Stomach (tissue), 9 donors: ENCODE results near the gene THBS3. TPM values are rescaled to one million over a fixed set of nuclear protein-coding genes. Genes with fewer than 3 reads are reported as not detected.

ENCODE experiments used
- DNase-seq, 2 donors: peaks; one replicate each; pipeline versions ENCODE4 v3.0.0 to v3.0.0-alpha.2; 2013 to 2019
- H3K27ac ChIP-seq, 5 donors: fragments of 200-600 bp in 4 of 5; sonication (generic) in 4 of 5; one replicate each; pipeline ENCODE4 v1.5.1; 2013 to 2019; ENCODE audit warnings: mild to moderate bottlenecking in 1 of 5, moderate library complexity in 1 of 5
- H3K27me3 ChIP-seq, 3 donors: fragments of 200-600 bp; sonication (generic); one replicate each; pipeline ENCODE4 v1.5.1; 2017 to 2019; ENCODE audit warnings: mixed run types in 1 of 3
- H3K36me3 ChIP-seq, 4 donors: fragments of 200-600 bp; sonication (generic); 1 replicate in 3 of 4; 2 replicates in 1 of 4; pipeline ENCODE4 v1.5.1; 2016 to 2019
- H3K4me1 ChIP-seq, 4 donors: fragments of 200-600 bp; sonication (generic); one replicate each; pipeline ENCODE4 v1.5.1; 2016 to 2019
- H3K4me3 ChIP-seq, 4 donors: fragments of 200-600 bp; sonication (generic) in 3 of 4; one replicate each; pipeline ENCODE4 v1.5.1; 2016 to 2019; ENCODE audit warnings: mild to moderate bottlenecking in 1 of 4
- H3K9me3 ChIP-seq, 4 donors: fragments of 200-600 bp; sonication (generic); one replicate each; pipeline ENCODE4 v1.5.1; 2016 to 2019
- EP300 ChIP-seq: sonication (generic); formaldehyde crosslinking; IDR thresholded peaks from one replicate; pipeline ENCODE4 v1.6.1; 2017; ENCODE audit warnings: antibody characterized with exemption
- POLR2A ChIP-seq, 4 donors: fragments of 450-650 bp; IDR thresholded peaks; one replicate each; pipeline ENCODE4 v1.6.1; 2016; ENCODE audit warnings: antibody characterized with exemption in 4 of 4, control low read depth in 2 of 4, mild to moderate bottlenecking in 1 of 4, moderate library complexity in 1 of 4
- POLR2AphosphoS5 ChIP-seq, 3 donors: sonication (generic); formaldehyde crosslinking; IDR thresholded peaks; one replicate each; pipeline ENCODE4 v1.6.1; 2016; ENCODE audit warnings: antibody characterized with exemption in 3 of 3
- WGBS, 5 donors: extraction: QIAGEN DNeasy Blood & Tissue Kit in 3 of 5; methylation state at CpG; one replicate each; pipeline versions ENCODE4 v1.1.5 to v1.1.7; 2013 to 2018; 5-methylcytosine and 5-hydroxymethylcytosine counted together
- intact Hi-C: fragments of 100-400 bp; cut with DNase I; formaldehyde crosslinking; loops from one replicate; pipeline ENCODE4 v1.15.1; 2023; ENCODE audit warnings: low total_unique reads
- polyA plus RNA-seq, 3 donors: library from polyadenylated mRNA; stranded (reverse); fragments of 200-250 nt; gene quantifications; one replicate each; pipeline ENCODE4 v1.2.3, GENCODE V29; 2013
- total RNA-seq, 5 donors: library from RNA; depleted of rRNA; stranded (reverse); fragments of >200 nt; gene quantifications; one replicate each; pipeline versions ENCODE4 v1.1.0 to v1.2.3, GENCODE V29; 2014 to 2016
- TF ChIP-seq, protein P1 (sequence below), 7 experiments: fragments of 450-650 bp in 4 of 7; fragments of 200-600 bp in 3 of 7; sonication (generic) in 3 of 7; IDR thresholded peaks; one replicate each; pipeline ENCODE4 v1.5.1; 2016 to 2019; ENCODE audit warnings: antibody characterized with exemption in 7 of 7, control low read depth in 2 of 7, mild to moderate bottlenecking in 1 of 7
- donor health status: healthy with polysubstance abuse.
- donor health status: Bipolar disorder and iron deficiency.
- donor health status: healthy.

THBS3 gene
- total and polyA plus RNA-seq, 8 donors, result 11.0 to 65.9 (median 23.2) TPM

- intact Hi-C loops, result loop anchor here (10.0 kb wide), 1 partner anchor 49 kb away; no protein-coding TSS in a partner anchor
- TF ChIP-seq, protein P1, sequence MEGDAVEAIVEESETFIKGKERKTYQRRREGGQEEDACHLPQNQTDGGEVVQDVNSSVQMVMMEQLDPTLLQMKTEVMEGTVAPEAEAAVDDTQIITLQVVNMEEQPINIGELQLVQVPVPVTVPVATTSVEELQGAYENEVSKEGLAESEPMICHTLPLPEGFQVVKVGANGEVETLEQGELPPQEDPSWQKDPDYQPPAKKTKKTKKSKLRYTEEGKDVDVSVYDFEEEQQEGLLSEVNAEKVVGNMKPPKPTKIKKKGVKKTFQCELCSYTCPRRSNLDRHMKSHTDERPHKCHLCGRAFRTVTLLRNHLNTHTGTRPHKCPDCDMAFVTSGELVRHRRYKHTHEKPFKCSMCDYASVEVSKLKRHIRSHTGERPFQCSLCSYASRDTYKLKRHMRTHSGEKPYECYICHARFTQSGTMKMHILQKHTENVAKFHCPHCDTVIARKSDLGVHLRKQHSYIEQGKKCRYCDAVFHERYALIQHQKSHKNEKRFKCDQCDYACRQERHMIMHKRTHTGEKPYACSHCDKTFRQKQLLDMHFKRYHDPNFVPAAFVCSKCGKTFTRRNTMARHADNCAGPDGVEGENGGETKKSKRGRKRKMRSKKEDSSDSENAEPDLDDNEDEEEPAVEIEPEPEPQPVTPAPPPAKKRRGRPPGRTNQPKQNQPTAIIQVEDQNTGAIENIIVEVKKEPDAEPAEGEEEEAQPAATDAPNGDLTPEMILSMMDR (IDR thresholded peaks at IDR 0.05), result peak in 1 of 7 experiments; percentile 18
- TF ChIP-seq POLR2A (IDR thresholded peaks at IDR 0.05), result no peak
- peaks cover 0 to 19% (median 6%) of the 10 kb centered on the region in 3 donors for H3K27me3 ChIP-seq
- 24 to 54% (median 42%) methylated on average over 2 to 9 of the region's 9 CpGs for WGBS, 5 donors
- peaks cover 0 to 10% (median 1%) of the 10 kb centered on the region in 4 donors for H3K36me3 ChIP-seq
- H3K9me3 ChIP-seq, result no peaks in the 10 kb centered on the region
- H3K27ac ChIP-seq, result peak overlapping the region; percentile 61 to 96 (median 93)
- peak; percentile 53 to 70 for DNase-seq
- H3K4me3 ChIP-seq, result no peak overlapping the region
- peaks cover 48 to 86% (median 79%) of the 10 kb centered on the region in 4 donors for H3K4me1 ChIP-seq
These were observed 31.7 kb downstream of the THBS3 start for GRCh38 chr1:155175927-155176371.

DNA sequence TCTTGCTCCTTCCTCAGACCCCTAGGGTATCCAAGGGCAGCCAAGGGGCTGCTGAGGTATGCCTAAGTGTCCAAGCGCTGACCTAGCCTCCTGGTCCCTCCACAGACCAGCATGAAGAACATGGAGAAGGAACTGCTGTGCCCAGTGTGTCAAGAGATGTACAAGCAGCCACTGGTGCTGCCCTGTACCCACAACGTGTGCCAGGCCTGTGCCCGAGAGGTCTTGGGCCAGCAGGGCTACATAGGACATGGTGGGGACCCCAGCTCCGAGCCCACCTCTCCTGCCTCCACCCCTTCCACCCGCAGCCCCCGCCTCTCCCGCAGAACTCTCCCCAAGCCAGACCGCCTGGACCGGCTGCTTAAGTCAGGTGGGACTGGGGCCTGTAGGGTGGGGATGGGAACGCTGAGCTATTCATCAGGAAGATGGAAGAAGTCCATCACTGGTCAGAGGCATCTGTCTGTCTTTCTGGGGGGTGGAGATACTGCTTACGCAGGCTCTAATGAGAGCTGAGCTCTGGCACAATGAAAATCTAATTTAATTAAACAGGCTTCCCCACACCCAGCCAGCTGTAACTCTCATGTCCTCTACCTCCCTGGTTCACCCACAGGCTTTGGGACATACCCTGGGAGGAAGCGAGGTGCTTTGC lies 32.3 kb downstream of the THBS3 start:
- DNase-seq, result peak; percentile 24 to 38
- TF ChIP-seq POLR2A (IDR thresholded peaks at IDR 0.05) (no peak), EP300 (no peak), POLR2AphosphoS5 (IDR thresholded peaks at IDR 0.05) (no peak)
- TF ChIP-seq, protein P1 (IDR thresholded peaks at IDR 0.05), result no peak
- Histone ChIP-seq H3K4me3 (no peak overlapping the region), H3K27ac (peak overlapping the region; percentile 61 to 96 (median 93)), H3K36me3 (peaks cover 0 to 16% (median 7%) of the 10 kb centered on the region in 4 donors), H3K27me3 (peaks cover 0 to 19% (median 6%) of the 10 kb centered on the region in 3 donors), H3K9me3 (no peaks in the 10 kb centered on the region), H3K4me1 (peaks cover 48 to 84% (median 76%) of the 10 kb centered on the region in 4 donors)
- 76 to 85% (median 81%) methylated on average over 11 to 12 of the region's 12 CpGs for WGBS, 5 donors
- intact Hi-C loops, result loop anchor here (10.0 kb wide), 1 partner anchor 49 kb away; no protein-coding TSS in a partner anchor

DNA sequence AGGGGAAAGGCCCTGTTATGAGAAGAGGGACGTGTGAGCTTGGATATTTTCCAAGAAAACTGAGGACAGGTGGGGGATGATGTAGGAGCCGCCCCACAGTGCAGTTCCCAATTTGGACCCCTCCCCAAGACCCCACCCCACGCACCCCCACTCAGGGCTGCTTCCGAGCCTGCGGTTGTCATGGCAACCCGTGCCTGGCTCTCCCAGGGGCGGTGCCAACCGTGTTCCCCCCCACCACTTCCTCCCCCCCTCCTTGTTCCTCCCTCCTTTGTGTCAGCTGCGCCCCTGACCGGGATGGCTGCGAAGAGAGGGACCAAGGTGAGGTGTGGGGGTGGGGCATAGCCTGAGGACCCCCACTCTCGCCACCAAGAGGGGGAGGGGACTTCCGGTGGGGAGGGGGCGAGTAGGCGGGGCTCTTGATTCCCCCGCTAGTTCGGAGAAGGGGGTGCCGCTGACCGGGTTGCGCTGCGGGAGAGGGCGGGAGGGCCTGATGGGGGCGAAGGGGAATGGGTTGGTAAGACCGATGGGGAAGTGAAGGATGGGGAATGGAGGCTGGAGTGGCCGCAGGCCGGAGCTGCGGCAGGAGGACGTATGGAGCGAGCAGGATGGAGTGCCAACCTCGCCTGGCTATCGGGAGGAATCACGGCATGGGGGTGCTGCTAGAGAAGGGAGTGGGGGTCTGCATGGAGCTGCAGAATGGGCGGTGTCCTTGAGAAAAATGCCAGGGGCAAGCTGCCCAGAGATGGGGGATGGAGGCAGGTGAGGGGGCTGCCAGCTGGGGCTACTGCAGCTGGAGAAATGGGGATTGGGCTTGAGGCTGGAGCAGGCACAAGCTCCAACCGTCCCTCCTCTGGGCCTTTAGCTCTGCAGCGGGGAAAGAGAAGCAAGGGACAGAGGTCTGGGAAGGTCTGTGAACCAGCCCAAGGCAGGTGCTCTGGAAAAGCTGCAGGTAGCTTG lies 33.1 kb downstream of the THBS3 start:
- peaks cover 48 to 84% (median 73%) of the 10 kb centered on the region in 4 donors for H3K4me1 ChIP-seq
- WGBS, 5 donors, result 16 to 25% (median 20%) methylated on average over 27 to 35 of the region's 35 CpGs
- peaks cover 2 to 18% (median 15%) of the 10 kb centered on the region in 4 donors for H3K36me3 ChIP-seq
- no peaks in the 10 kb centered on the region for H3K9me3 ChIP-seq
- peak overlapping the region; percentile 84 to 94 (median 90) for H3K4me3 ChIP-seq
- peak; percentile 24 to 80 for DNase-seq
- peak overlapping the region in 4 of 5 donors; percentile 92 to 96 (median 93) for H3K27ac ChIP-seq
- intact Hi-C loops, result loop anchor here (10.0 kb wide), 1 partner anchor 50 kb away; no protein-coding TSS in a partner anchor
- TF ChIP-seq POLR2AphosphoS5 (IDR thresholded peaks at IDR 0.05), result no peak
- H3K27me3 ChIP-seq, result peaks cover 0 to 19% (median 6%) of the 10 kb centered on the region in 3 donors

DNA sequence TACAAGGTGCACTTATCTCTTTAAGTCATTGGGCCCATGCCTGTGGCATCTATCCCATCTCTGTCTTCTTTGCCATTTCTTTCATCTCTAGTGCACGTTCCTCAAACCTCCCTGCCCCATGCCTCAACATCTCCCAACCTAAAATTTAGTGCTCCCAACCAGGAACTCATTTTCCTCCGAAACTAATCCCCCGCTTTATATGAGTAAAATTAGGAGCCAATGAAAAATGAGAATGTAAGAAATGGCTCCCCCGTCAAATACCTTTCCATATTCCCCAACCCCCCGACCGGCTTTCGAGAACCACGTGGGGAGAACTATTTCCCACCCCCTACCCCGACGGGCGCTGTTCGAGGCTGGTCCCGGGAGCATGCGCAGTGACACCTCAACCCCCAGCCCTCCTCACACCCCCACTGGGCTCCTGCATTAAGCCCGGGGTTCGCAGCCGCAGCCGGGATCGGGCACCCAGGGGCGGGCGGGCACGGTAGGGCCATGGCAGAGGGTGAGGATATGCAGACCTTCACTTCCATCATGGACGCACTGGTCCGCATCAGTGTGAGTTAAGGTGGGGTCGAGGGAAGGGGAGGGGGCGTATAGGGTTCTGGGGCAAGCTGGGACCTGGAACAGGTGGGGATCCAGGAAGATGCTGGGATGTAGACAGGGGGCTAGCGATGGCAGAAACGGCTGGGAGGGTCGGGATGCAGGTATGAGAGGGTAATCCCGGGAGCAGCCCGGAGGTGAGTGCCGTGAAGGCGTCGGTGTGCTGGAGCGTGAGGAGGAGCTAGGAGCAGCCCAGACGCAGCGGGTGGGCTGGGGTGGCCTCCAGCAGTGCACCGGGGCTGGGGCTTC lies 34.0 kb downstream of the THBS3 start, which contains the start of gene TRIM46:
TSS of gene TRIM46 (plus strand) at position 372 of the 846 bp plus-strand sequence. CDS start at position 490, 118 bp downstream.
- peaks cover 0 to 19% (median 6%) of the 10 kb centered on the region in 3 donors for H3K27me3 ChIP-seq
- peak; percentile 25 to 72 for DNase-seq
- WGBS, 5 donors, result 2 to 7% (median 4%) methylated on average over 37 to 38 of the region's 38 CpGs
- intact Hi-C loops, result loop anchor here (10.0 kb wide), 1 partner anchor 51 kb away; no protein-coding TSS in a partner anchor
- TF ChIP-seq, protein P1 (IDR thresholded peaks at IDR 0.05), result peak in 1 of 7 experiments; percentile 42
- no peak for TF ChIP-seq POLR2AphosphoS5 (IDR thresholded peaks at IDR 0.05)
- H3K27ac ChIP-seq, result peak within 1 kb of the TSS; percentile 80 to 96 (median 93)
- H3K9me3 ChIP-seq, result no peaks in the 10 kb centered on the region
- H3K4me3 ChIP-seq, result peak within 1 kb of the TSS; percentile 84 to 94 (median 90)
- peaks cover 6 to 24% (median 23%) of the 10 kb centered on the region in 4 donors for H3K36me3 ChIP-seq
- H3K4me1 ChIP-seq, result peaks cover 48 to 75% (median 65%) of the 10 kb centered on the region in 4 donors
